Adipocyte (in vitro differentiated cells): ENCODE data around the gene GRIN2A.
"Not testable (repeated sequence)": the region's sequence is repeated elsewhere in the genome, so short reads cannot be mapped to it uniquely, and the experiment has no call there.

Experiments
- DNase-seq: peaks from one replicate; pipeline ENCODE4 v3.0.0-alpha.2; 2015; ENCODE audit warnings: low read depth
- H3K27me3 ChIP-seq: replicated peaks from 2 replicates; pipeline ENCODE4 v1.7.0; 2013; ENCODE audit warnings: mild to moderate bottlenecking, low read length, moderate library complexity; ENCODE audit not compliant: control insufficient read depth, insufficient read depth
- H3K36me3 ChIP-seq: 2 replicates; pipeline ENCODE4 v1.7.0; 2013; ENCODE audit warnings: low read length, mild to moderate bottlenecking, moderate library complexity; ENCODE audit not compliant: control insufficient read depth, insufficient read depth, severe bottlenecking
- H3K4me1 ChIP-seq: 2 replicates; pipeline ENCODE4 v1.7.0; 2013; ENCODE audit warnings: mild to moderate bottlenecking, low read length, moderate library complexity; ENCODE audit not compliant: control insufficient read depth, insufficient read depth
- H3K4me3 ChIP-seq: 2 replicates; pipeline ENCODE4 v1.7.0; 2013; ENCODE audit warnings: mild to moderate bottlenecking, low read length, moderate library complexity
- H3K9ac ChIP-seq: 2 replicates; pipeline ENCODE4 v1.7.0; 2013; ENCODE audit warnings: mild to moderate bottlenecking, low read length, moderate library complexity
- H3K9me3 ChIP-seq: 2 replicates; pipeline ENCODE4 v1.7.0; 2013; ENCODE audit warnings: mild to moderate bottlenecking, low read length, moderate library complexity; ENCODE audit not compliant: control insufficient read depth

Gene GRIN2A

GRCh38 chr16:9875981-9876380 is 306.2 kb downstream of the GRIN2A start:
- not testable (repeated sequence) for H3K9ac ChIP-seq, H3K9me3 ChIP-seq, H3K4me1 ChIP-seq, H3K4me3 ChIP-seq, H3K27me3 ChIP-seq, DNase-seq, H3K36me3 ChIP-seq

GRCh38 chr16:9874219-9874618 is 308.0 kb downstream of the GRIN2A start:
- DNase-seq = no peak
- no peak overlapping the region for H3K9ac ChIP-seq
- H3K27me3 ChIP-seq = no peaks in the 10 kb centered on the region
- no peaks in the 10 kb centered on the region for H3K36me3 ChIP-seq
- H3K4me3 ChIP-seq = no peak overlapping the region
- H3K9me3 ChIP-seq = no peaks in the 10 kb centered on the region
- H3K4me1 ChIP-seq = peaks cover 8% of the 10 kb centered on the region

GRCh38 chr16:9870962-9871361 is 311.3 kb downstream of the GRIN2A start:
- DNase-seq = no peak
- no peaks in the 10 kb centered on the region for H3K27me3 ChIP-seq
- H3K9ac ChIP-seq = no peak overlapping the region
- H3K4me3 ChIP-seq = no peak overlapping the region
- H3K9me3 ChIP-seq = no peaks in the 10 kb centered on the region
- peaks cover 11% of the 10 kb centered on the region for H3K4me1 ChIP-seq
- no peaks in the 10 kb centered on the region for H3K36me3 ChIP-seq

GRCh38 chr16:9869776-9870175 is 312.5 kb downstream of the GRIN2A start:
- no peak for DNase-seq
- Histone ChIP-seq H3K36me3 (no peaks in the 10 kb centered on the region), H3K4me3 (no peak overlapping the region), H3K4me1 (peaks cover 3% of the 10 kb centered on the region), H3K27me3 (no peaks in the 10 kb centered on the region), H3K9me3 (no peaks in the 10 kb centered on the region), H3K9ac (no peak overlapping the region)

- no peaks in the 10 kb centered on the region for H3K9me3 ChIP-seq
- H3K9ac ChIP-seq = no peak overlapping the region
- no peaks in the 10 kb centered on the region for H3K27me3 ChIP-seq
- H3K36me3 ChIP-seq = no peaks in the 10 kb centered on the region
- H3K4me1 ChIP-seq = peaks cover 3% of the 10 kb centered on the region
- DNase-seq = no peak
- H3K4me3 ChIP-seq = no peak overlapping the region
Observed at GRCh38 chr16:9868606-9869149, 313.6 kb downstream of the GRIN2A start.

- no peaks in the 10 kb centered on the region for H3K36me3 ChIP-seq
- no peak for DNase-seq
- peaks cover 3% of the 10 kb centered on the region for H3K4me1 ChIP-seq
- H3K9ac ChIP-seq = no peak overlapping the region
- H3K27me3 ChIP-seq = no peaks in the 10 kb centered on the region
- no peaks in the 10 kb centered on the region for H3K9me3 ChIP-seq
- H3K4me3 ChIP-seq = no peak overlapping the region
Observed at GRCh38 chr16:9867176-9867575, 315.1 kb downstream of the GRIN2A start.

GRCh38 chr16:9864461-9864860 is 317.8 kb downstream of the GRIN2A start:
- Histone ChIP-seq H3K4me1 (peaks cover 16% of the 10 kb centered on the region), H3K4me3 (no peak overlapping the region), H3K9me3 (no peaks in the 10 kb centered on the region), H3K9ac (no peak overlapping the region), H3K36me3 (no peaks in the 10 kb centered on the region), H3K27me3 (no peaks in the 10 kb centered on the region)
- DNase-seq = no peak

GRCh38 chr16:9862327-9862726 is 319.9 kb downstream of the GRIN2A start:
- no peaks in the 10 kb centered on the region for H3K9me3 ChIP-seq
- no peak overlapping the region for H3K4me3 ChIP-seq
- H3K4me1 ChIP-seq = peaks cover 14% of the 10 kb centered on the region
- H3K36me3 ChIP-seq = no peaks in the 10 kb centered on the region
- no peak for DNase-seq
- no peak overlapping the region for H3K9ac ChIP-seq
- no peaks in the 10 kb centered on the region for H3K27me3 ChIP-seq

- H3K36me3 ChIP-seq = no peaks in the 10 kb centered on the region
Observed at GRCh38 chr16:9860876-9861275, 321.4 kb downstream of the GRIN2A start.

GRCh38 chr16:9859701-9860327 is 322.4 kb downstream of the GRIN2A start:
- H3K4me3 ChIP-seq = no peak overlapping the region
- H3K9me3 ChIP-seq = no peaks in the 10 kb centered on the region
- peak; percentile 47 for DNase-seq
- no peak overlapping the region for H3K9ac ChIP-seq
- H3K4me1 ChIP-seq = peaks cover 26% of the 10 kb centered on the region
- H3K36me3 ChIP-seq = no peaks in the 10 kb centered on the region
- no peaks in the 10 kb centered on the region for H3K27me3 ChIP-seq

More at GRCh38 chr16:9860876-9861275, 321.4 kb downstream of the GRIN2A start:
- H3K9me3 ChIP-seq = no peaks in the 10 kb centered on the region
- no peaks in the 10 kb centered on the region for H3K27me3 ChIP-seq
- DNase-seq = no peak
- H3K9ac ChIP-seq = no peak overlapping the region
- H3K4me3 ChIP-seq = no peak overlapping the region
- H3K4me1 ChIP-seq = peaks cover 15% of the 10 kb centered on the region

GRCh38 chr16:9854675-9855074 is 327.6 kb downstream of the GRIN2A start:
- peak; percentile 65 for DNase-seq
- H3K4me3 ChIP-seq = no peak overlapping the region
- no peaks in the 10 kb centered on the region for H3K9me3 ChIP-seq

GRCh38 chr16:9852003-9852402 is 330.2 kb downstream of the GRIN2A start:
- DNase-seq = no peak
- Histone ChIP-seq H3K27me3 (no peaks in the 10 kb centered on the region), H3K4me3 (no peak overlapping the region), H3K9me3 (no peaks in the 10 kb centered on the region), H3K36me3 (no peaks in the 10 kb centered on the region), H3K4me1 (peaks cover 22% of the 10 kb centered on the region), H3K9ac (no peak overlapping the region)

More at GRCh38 chr16:9854675-9855074, 327.6 kb downstream of the GRIN2A start:
- Histone ChIP-seq H3K4me1 (peaks cover 22% of the 10 kb centered on the region), H3K9ac (no peak overlapping the region), H3K27me3 (no peaks in the 10 kb centered on the region), H3K36me3 (no peaks in the 10 kb centered on the region)
